ENCODE measurements around the gene IDI1. TPM values are rescaled to one million over a fixed set of nuclear protein-coding genes. Genes with fewer than 3 reads are reported as not detected.

Gene IDI1
- total RNA-seq, 3 donors from 2014 or later = 37.7 to 71.2 (median 65.8) TPM

- Histone ChIP-seq H3K9me3 (no peaks in the 10 kb centered on the region), H3K36me3 (ENCODE audit: low read depth) (no peaks in the 10 kb centered on the region), H3K4me3 (peak overlapping the region; percentile 56), H3K4me1 (ENCODE audit: low read depth) (peaks cover 19% of the 10 kb centered on the region)
- peak; percentile 47 to 75 (median 69) for DNase-seq
- intact Hi-C loops (cut with DNase I, micrococcal nuclease) = no loop called here
- TF ChIP-seq CTCF (IDR thresholded peaks at IDR 0.05) = no peak
- ATAC-seq = peak; percentile 0
Observed at GRCh38 chr10:1048349-1048731, 579 bp downstream of the IDI1 start.

GRCh38 chr10:1047937-1048336 is 982 bp downstream of the IDI1 start:
- H3K36me3 ChIP-seq (ENCODE audit: low read depth) = no peaks in the 10 kb centered on the region
- peaks cover 19% of the 10 kb centered on the region for H3K4me1 ChIP-seq (ENCODE audit: low read depth)
- peak overlapping the region; percentile 56 for H3K4me3 ChIP-seq
- no peak for TF ChIP-seq CTCF (IDR thresholded peaks at IDR 0.05)
- intact Hi-C loops (cut with DNase I, micrococcal nuclease) = no loop called here
- DNase-seq (peak in 2 of 3 donors; percentile 51 to 55), ATAC-seq (no peak)
- H3K9me3 ChIP-seq = no peaks in the 10 kb centered on the region

GRCh38 chr10:1045415-1045814 is 3.5 kb downstream of the IDI1 start:
- H3K4me3 ChIP-seq = no peak overlapping the region
- no peak for TF ChIP-seq CTCF (IDR thresholded peaks at IDR 0.05)
- intact Hi-C loops (cut with DNase I, micrococcal nuclease) = no loop called here

GRCh38 chr10:1044964-1045363 is 4.0 kb downstream of the IDI1 start:
- TF ChIP-seq CTCF (IDR thresholded peaks at IDR 0.05) = no peak
- H3K36me3 ChIP-seq (ENCODE audit: low read depth) = no peaks in the 10 kb centered on the region
- H3K9me3 ChIP-seq = no peaks in the 10 kb centered on the region
- intact Hi-C loops (cut with DNase I, micrococcal nuclease) = no loop called here
- ATAC-seq (no peak), DNase-seq (no peak)
- H3K4me1 ChIP-seq (ENCODE audit: low read depth) = peaks cover 8% of the 10 kb centered on the region
- no peak overlapping the region for H3K4me3 ChIP-seq

More at GRCh38 chr10:1045415-1045814, 3.5 kb downstream of the IDI1 start:
- peaks cover 12% of the 10 kb centered on the region for H3K4me1 ChIP-seq (ENCODE audit: low read depth)
- no peak for DNase-seq
- no peaks in the 10 kb centered on the region for H3K36me3 ChIP-seq (ENCODE audit: low read depth)
- ATAC-seq = no peak
- no peaks in the 10 kb centered on the region for H3K9me3 ChIP-seq

GRCh38 chr10:1044146-1044545 is 4.8 kb downstream of the IDI1 start:
- Histone ChIP-seq H3K4me1 (ENCODE audit: low read depth) (peaks cover 5% of the 10 kb centered on the region), H3K4me3 (no peak overlapping the region), H3K36me3 (ENCODE audit: low read depth) (no peaks in the 10 kb centered on the region), H3K9me3 (no peaks in the 10 kb centered on the region)
- intact Hi-C loops (cut with DNase I, micrococcal nuclease) = no loop called here
- ATAC-seq = no peak
- no peak for DNase-seq
- TF ChIP-seq CTCF (IDR thresholded peaks at IDR 0.05) = no peak

- H3K36me3 ChIP-seq (ENCODE audit: low read depth) = no peaks in the 10 kb centered on the region
- intact Hi-C loops (cut with DNase I, micrococcal nuclease) = no loop called here
- H3K4me3 ChIP-seq = no peak overlapping the region
- no peaks in the 10 kb centered on the region for H3K9me3 ChIP-seq
- TF ChIP-seq CTCF (IDR thresholded peaks at IDR 0.05) = no peak
- peaks cover 5% of the 10 kb centered on the region for H3K4me1 ChIP-seq (ENCODE audit: low read depth)
- peak; percentile 61 for ATAC-seq
- peak in 2 of 3 donors; percentile 24 to 60 for DNase-seq
Observed at GRCh38 chr10:1043532-1043995, 5.4 kb downstream of the IDI1 start.

Measured in mucosa of descending colon (tissue), 3 donors.